ENCODE results near the gene TTI1.

TTI1 gene

GRCh38 chr20:38033330-38034107 lies at the start of gene TTI1, which contains the start of gene RPRD1B:
Gene TTI1 (minus strand): TSS chr20:38033456. CDS start chr20:38013816, 19,640 bp downstream.
Gene RPRD1B (plus strand): TSS chr20:38033746. CDS start chr20:38033948, 202 bp downstream.
- peak; percentile 92 for DNase-seq

DNA sequence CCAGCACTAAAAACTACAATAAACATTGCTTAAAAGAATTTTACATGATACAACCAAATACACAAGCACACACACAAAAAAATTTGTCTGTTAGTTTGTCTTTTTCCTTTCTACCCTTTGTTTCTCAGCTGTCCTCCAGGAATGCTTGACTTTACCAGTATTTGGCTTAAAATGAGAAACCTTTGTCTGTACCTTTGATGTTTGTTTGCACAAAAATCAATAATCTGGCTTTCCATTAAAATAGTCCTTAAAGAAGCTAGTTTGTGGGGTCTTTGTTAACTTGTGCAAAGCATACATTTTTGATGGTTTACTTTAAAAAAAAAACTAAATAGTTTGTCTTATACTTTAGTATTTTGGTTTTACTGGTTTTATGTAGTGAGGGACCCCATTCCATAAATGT lies 49.6 kb upstream of the TTI1 start:
- no peak for DNase-seq

- no peak for DNase-seq
Measured at GRCh38 chr20:38081575-38081974, 48.3 kb upstream of the TTI1 start.

GRCh38 chr20:38079353-38079752 lies 46.1 kb upstream of the TTI1 start:
- DNase-seq, result no peak

DNA sequence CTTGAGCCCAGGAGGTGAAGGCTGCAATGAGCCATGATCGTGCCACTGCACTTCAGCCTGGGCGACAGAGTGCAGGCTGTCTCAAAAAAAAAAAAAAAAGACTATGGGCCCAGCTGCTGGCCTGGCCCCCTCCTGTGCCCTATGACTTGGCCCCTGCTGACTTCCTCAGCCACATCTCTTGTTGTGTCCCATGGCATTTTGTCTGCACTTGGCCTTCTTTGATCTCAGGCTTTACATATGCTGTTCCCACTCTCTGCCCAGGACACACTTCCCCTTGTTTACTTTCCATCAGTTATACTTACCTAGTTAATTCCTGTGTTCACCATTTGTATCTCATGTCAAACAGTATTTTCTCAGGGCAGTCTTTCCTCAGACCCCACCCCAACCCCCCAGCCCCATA lies 44.8 kb upstream of the TTI1 start:
- DNase-seq, result peak; percentile 50

DNA sequence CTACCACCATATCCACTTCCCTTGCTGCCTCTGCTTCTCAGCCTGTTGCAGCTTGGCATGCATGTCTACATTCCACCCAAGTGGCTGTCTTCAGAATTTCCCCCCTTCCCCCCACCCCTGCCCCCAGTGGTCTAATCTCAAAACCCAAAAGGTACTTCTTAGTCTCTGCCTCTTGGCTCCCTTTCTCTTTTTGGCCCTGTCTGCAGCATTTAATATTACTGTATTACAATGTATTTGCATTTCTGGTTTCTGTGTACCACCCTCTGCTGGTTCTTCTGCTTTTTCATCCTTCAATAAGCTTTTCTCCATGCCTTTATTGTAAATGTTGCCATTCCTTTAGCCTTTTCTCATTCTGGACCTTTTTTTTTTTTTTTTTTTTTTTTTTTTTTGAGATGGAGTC lies 43.3 kb upstream of the TTI1 start:
- DNase-seq, result no peak

DNA sequence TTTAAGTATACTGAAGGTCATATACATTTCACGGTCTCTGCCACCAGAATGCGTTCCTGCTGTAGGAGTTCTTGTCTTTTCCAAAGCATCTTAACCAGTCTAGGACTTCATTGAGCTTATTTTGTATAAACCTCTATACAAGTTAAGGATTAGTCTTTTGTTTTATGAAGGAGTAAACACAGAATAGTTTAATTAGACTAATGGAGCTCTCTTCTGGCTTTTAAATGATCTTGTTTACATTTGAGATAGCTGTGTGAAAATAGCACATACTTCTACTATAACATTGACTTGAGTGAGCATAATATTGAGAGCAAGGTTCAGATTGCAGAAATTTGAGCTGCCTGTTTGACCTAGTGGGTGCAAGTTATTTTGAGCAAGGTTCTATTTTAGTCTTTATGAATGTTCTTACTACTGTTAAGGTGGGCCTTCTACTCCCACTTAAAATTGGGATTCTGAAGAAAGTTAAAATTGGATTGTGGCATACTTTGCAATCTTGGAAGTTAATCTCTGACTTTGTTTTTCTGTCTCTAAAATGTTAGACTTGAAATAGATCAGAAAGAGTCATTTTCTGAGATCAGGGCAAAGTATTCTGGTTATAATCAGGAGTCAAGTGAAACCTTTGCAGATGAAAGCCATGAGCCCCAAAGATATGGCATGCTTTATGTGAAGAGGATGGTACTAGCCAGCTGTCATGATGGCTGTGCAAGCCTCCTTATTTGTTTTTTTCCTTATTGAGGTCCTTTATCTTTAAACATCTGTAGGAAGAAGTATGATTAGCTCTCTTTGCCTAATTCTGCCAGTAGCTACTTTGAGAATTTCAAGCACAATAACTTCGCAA lies 42.1 kb upstream of the TTI1 start:
- no peak for DNase-seq

GRCh38 chr20:38073307-38074071 lies 40.2 kb upstream of the TTI1 start:
- peak; percentile 73 for DNase-seq

GRCh38 chr20:38072898-38073297 lies 39.6 kb upstream of the TTI1 start:
- no peak for DNase-seq

GRCh38 chr20:38067717-38068365 lies 34.6 kb upstream of the TTI1 start:
- no peak for DNase-seq

GRCh38 chr20:38066969-38067716 lies 33.9 kb upstream of the TTI1 start:
- no peak for DNase-seq

DNA sequence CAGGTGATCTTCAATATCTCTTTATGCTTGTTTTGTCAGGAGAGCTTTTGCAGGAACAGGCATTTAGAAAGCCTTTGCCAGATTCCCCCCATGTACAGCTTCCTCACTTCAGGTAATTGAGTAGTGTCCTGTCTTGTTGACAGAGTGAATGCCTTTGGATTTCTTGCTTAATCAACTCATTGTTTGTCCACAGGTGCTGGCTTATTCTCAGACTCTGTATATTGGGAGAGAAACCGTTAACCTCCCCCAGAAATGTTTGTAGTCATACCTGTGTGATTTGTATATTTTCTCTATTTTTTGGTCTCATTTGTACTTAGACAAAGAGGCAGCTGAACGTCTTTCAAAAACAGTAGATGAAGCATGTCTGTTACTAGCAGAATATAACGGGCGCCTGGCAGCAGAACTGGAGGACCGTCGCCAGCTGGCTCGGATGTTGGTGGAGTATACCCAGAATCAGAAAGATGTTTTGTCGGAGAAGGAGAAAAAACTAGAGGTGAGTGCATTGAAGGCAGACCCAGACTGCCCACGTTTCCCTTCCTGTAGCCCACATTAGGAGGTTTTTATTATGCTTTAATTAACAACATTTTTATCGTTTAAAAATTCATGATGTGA lies 32.6 kb upstream of the TTI1 start:
- DNase-seq, result no peak

DNA sequence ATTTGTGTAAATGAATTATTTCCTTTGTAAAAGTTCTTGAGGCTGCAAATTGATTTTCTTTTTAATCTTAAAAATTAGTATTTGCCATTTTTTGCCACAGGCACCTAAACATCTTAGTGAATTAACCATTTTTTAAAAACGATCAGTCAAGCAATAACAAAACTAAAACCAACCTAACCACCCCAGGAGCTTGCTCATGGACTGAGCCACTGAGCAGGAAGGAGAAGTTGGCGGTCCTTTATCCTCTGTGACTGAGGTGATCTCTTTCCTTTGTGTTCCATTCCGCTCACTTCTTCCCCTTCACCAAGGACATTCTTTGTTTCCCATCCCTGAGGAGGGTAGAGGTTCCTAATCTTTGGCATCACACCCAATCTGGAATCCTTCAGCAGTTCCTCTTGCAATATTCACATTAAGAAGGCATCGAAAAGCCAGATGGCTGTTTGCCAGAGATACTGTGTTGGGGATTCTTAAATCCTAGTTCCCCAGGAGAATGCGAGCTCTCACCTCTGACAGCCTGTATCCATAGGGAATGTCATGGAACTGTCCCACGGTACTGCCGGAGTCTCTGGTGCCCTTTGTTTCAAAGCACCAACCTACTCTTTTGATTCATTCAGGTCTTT lies 30.8 kb upstream of the TTI1 start:
- no peak for DNase-seq

DNA sequence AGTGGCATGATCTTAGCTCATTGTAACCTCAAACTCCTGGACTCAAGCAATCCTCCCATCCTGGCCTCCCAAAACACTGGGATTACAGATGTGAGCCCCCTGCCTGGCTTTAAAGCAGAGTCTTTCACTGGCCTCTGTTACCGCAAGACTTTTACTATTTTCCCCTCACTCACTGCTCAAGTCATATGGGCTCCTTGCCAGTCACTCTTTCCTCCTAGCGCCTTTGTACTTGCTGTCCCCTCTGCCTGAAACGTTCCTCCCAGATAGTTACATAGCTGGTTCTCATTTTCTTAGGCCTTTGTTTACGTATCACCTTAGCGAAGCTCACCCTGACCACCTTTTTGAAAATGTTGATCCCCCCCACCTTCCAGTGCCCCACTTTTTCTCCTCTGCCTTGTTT lies 29.6 kb upstream of the TTI1 start:
- no peak for DNase-seq

GRCh38 chr20:38061109-38061508 lies 27.9 kb upstream of the TTI1 start:
- no peak for DNase-seq

GRCh38 chr20:38060536-38060935 lies 27.3 kb upstream of the TTI1 start:
- no peak for DNase-seq

DNA sequence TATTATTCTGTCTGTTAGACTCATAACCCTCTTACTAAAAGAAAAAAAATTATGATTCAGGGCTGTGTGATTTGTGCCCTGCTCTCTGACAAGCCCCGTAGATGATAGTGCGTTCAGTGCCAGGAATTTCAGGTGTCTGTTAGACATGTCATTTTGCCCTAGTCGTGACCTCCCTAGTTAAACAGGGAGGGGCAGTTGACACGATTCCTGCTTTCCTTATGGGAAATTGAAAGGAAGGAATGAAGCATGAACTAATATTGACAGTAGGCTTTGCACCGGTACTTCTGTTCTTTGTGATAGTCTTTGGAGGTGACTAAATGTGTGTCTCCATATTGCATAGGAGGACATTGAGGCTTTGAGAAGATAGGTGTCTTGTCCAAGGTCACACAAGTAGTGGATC lies 26.6 kb upstream of the TTI1 start:
- DNase-seq, result no peak

- peak; percentile 83 for DNase-seq
Measured at GRCh38 chr20:38057351-38057972, 24.2 kb upstream of the TTI1 start.

DNA sequence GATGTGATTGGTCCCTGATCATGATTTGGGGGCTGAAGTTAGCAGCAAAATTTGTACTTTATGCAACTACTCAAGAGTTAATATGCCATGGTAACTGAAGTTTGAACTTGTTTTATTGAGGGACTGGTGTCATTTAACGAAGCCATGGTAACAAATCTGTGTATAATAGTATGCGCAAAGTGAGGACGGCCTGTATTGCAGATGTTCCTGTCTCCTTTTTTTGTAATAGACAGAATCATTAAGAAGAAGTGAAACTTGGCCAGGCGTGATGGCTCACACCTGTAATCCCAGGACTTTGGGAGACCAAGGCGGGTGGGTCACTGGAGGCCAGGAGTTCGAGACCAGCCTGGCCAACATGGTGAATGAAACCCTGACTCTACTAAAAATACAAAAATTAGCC lies 22.6 kb upstream of the TTI1 start:
- no peak for DNase-seq

- no peak for DNase-seq
Measured at GRCh38 chr20:38055294-38055693, 22.0 kb upstream of the TTI1 start.

GRCh38 chr20:38054647-38055046 lies 21.4 kb upstream of the TTI1 start:
- no peak for DNase-seq
